PC-9 (cell line): Measurements from ENCODE around the gene JAG1.

Experiments
- EZH2 ChIP-seq: fragments of 200-600 bp; sonication (generic); IDR thresholded peaks from 2 replicates; pipeline ENCODE4 v1.8.0; 2017; ENCODE audit warnings: antibody characterized with exemption, low read depth
- TF ChIP-seq, protein P1 (sequence below): fragments of 200-600 bp; sonication (generic); conservative IDR thresholded peaks from 2 replicates; pipeline ENCODE4 v1.6.1; 2017; ENCODE audit warnings: mixed run types, antibody characterized with exemption, mild to moderate bottlenecking, moderate library complexity

DNA sequence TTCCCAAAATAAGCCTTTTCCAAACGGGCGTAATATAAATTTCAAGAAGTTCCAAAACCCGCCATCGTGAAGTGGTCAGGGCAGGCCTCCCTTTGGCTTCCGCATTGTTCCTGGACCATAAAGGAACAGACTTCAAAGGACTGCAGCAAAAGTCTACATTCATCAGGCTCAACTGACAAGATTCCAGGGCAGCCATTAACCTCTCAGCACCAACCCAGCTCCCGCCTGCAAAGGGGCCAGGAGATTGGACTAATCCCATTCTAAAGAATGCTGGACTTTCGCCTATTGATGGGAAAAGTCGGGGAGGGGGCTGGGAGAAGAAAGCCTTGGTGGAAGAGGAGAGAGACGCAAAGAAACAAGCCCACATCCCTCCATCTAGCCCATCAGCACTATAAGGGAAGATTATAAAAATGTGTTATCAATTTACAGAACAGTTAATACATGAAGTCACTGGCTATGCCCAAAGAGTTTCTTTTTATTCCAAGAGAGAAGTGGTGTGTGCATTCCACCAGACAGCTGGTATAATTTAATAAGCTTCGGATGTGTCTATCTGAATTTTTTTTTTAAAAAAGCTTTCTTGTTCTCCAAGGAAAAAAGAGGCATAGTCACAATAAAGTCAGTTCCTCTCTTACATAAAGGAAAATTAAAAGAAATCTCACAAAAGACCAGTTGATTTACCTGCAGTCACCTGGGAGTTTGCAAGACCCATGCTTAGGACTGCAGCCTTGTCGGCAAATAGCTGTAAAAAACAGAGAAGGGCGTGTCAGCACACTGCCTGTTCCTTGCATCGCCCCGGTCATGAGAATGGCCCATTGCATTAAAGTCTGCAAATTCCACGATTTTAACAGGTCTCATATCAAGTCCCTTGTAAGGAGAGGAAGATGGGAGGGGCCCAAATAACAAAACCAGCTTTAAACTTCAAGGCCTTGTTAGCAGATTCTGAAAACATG is 17.8 kb downstream of the JAG1 start:
- TF ChIP-seq, protein P1, sequence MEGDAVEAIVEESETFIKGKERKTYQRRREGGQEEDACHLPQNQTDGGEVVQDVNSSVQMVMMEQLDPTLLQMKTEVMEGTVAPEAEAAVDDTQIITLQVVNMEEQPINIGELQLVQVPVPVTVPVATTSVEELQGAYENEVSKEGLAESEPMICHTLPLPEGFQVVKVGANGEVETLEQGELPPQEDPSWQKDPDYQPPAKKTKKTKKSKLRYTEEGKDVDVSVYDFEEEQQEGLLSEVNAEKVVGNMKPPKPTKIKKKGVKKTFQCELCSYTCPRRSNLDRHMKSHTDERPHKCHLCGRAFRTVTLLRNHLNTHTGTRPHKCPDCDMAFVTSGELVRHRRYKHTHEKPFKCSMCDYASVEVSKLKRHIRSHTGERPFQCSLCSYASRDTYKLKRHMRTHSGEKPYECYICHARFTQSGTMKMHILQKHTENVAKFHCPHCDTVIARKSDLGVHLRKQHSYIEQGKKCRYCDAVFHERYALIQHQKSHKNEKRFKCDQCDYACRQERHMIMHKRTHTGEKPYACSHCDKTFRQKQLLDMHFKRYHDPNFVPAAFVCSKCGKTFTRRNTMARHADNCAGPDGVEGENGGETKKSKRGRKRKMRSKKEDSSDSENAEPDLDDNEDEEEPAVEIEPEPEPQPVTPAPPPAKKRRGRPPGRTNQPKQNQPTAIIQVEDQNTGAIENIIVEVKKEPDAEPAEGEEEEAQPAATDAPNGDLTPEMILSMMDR: no peak
- no peak for TF ChIP-seq EZH2
